Prostate gland (tissue), 2 donors: ENCODE data around the gene DEFB113. TPM values are rescaled to one million over a fixed set of nuclear protein-coding genes. Genes with fewer than 3 reads are reported as not detected.

Experiments used
- DNase-seq: peaks from one replicate; pipeline ENCODE4 v3.0.0-alpha.2; 2019; ENCODE audit warnings: low spot score
- H3K27ac ChIP-seq, 2 donors: fragments of 200-600 bp; sonication (generic); 2 replicates each; pipeline ENCODE4 v1.5.1; 2017 to 2019
- H3K27me3 ChIP-seq: fragments of 200-600 bp; sonication (generic); replicated peaks from 2 replicates; pipeline ENCODE4 v1.5.1; 2019; ENCODE audit not compliant: insufficient read depth
- H3K36me3 ChIP-seq, 2 donors: fragments of 200-600 bp; sonication (generic); 1 replicate in 1 of 2; 2 replicates in 1 of 2; pipeline versions ENCODE4 v1.5.1 to v1.8.1; 2017 to 2019
- H3K4me1 ChIP-seq: fragments of 200-600 bp; sonication (generic); replicated peaks from 2 replicates; pipeline ENCODE4 v1.5.1; 2019
- H3K4me3 ChIP-seq, 2 donors: fragments of 200-600 bp; sonication (generic); 2 replicates each; pipeline ENCODE4 v1.5.1; 2017 to 2019
- H3K9me3 ChIP-seq: fragments of 200-600 bp; sonication (generic); 2 replicates; pipeline ENCODE4 v1.5.1; 2017
- CTCF ChIP-seq, 4 experiments: fragments of 200-600 bp in 2 of 4; fragments of 450-650 bp in 2 of 4; sonication (generic) in 2 of 4; IDR thresholded peaks; 1 replicate in 3 of 4; 2 replicates in 1 of 4; pipeline ENCODE4 v1.5.1; 2016 to 2019; ENCODE audit warnings: antibody characterized with exemption in 4 of 4, mild to moderate bottlenecking in 2 of 4, moderate library complexity in 2 of 4
- POLR2A ChIP-seq: fragments of 450-650 bp; IDR thresholded peaks from one replicate; pipeline ENCODE4 v1.6.1; 2016; ENCODE audit warnings: antibody characterized with exemption, mild to moderate bottlenecking
- POLR2AphosphoS5 ChIP-seq: sonication (generic); formaldehyde crosslinking; IDR thresholded peaks from one replicate; pipeline ENCODE4 v1.6.1; 2017; ENCODE audit warnings: antibody characterized with exemption
- WGBS: methylation state at CpG from one replicate; pipeline ENCODE4 v1.1.5; 2018; 5-methylcytosine and 5-hydroxymethylcytosine counted together
- intact Hi-C: fragments of 100-400 bp; cut with DNase I; formaldehyde crosslinking; loops from one replicate; pipeline ENCODE4 v1.14.2; 2022
- total RNA-seq, 2 donors: library from RNA; depleted of rRNA; stranded (reverse); fragments of >200 nt; gene quantifications; one replicate each; pipeline ENCODE4 v1.1.0, GENCODE V29; 2016

DEFB113 gene
- total RNA-seq, 2 donors from 2014 or later: not detected

DNA sequence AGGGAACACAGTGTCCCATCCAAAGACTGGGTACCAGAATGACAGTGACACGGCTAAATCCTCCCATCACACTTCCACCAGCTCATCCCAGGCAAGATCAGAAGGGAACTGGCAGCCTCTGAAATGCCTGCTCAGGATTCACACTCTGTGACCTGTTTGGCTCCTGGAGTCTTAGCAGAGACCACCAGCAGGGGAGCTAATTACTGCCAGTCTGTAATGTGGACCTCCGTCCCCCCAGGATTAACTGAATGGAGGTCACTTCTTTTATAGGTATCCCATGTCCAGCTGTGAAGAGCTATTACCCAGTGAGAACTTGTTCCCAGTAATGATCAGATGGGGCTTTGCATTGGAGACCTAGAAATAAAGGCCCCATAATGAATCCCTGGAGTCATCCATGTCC, 50.6 kb downstream of the DEFB113 start:
- no peaks in the 10 kb centered on the region for H3K4me1 ChIP-seq
- intact Hi-C loops: no loop called here
- no peaks in the 10 kb centered on the region for H3K27me3 ChIP-seq
- 79% methylated on average over 2 of the region's 2 CpGs for WGBS
- H3K27ac ChIP-seq: no peak overlapping the region
- no peak for DNase-seq
- H3K4me3 ChIP-seq: no peak overlapping the region
- H3K9me3 ChIP-seq: no peaks in the 10 kb centered on the region
- no peaks in the 10 kb centered on the region for H3K36me3 ChIP-seq
- TF ChIP-seq CTCF (IDR thresholded peaks at IDR 0.05) (no peak), POLR2AphosphoS5 (no peak), POLR2A (no peak)

Other genes with a start within 250 kb of the DEFB113 start
- under 1 TPM; 0.28 to 0.55 TPM for gene CRISP3, start 225.2 kb downstream of the DEFB113 start, total RNA-seq
- gene PGK2, start 182.3 kb downstream of the DEFB113 start, total RNA-seq: 10 to 100 TPM in 1 of 2 donors, not detected in 1; 12.4 TPM
- not detected for gene CRISP1, start 103.1 kb downstream of the DEFB113 start, total RNA-seq
- not detected for gene DEFB114, start 5.5 kb downstream of the DEFB113 start, total RNA-seq
- not detected for gene DEFB110, start 52.4 kb upstream of the DEFB113 start, total RNA-seq
- gene DEFB112, start 80.3 kb upstream of the DEFB113 start, total RNA-seq: not detected